HG03457 (cell line): Measurements from ENCODE around the gene LAMA3.

Experiments used
- ATAC-seq: cut with Tn5 transposase; IDR thresholded peaks from one replicate; pipeline ENCODE4 v1.9.1; 2021; ENCODE audit warnings: moderate number of reproducible peaks; ENCODE audit not compliant: unreplicated experiment

Gene LAMA3

DNA sequence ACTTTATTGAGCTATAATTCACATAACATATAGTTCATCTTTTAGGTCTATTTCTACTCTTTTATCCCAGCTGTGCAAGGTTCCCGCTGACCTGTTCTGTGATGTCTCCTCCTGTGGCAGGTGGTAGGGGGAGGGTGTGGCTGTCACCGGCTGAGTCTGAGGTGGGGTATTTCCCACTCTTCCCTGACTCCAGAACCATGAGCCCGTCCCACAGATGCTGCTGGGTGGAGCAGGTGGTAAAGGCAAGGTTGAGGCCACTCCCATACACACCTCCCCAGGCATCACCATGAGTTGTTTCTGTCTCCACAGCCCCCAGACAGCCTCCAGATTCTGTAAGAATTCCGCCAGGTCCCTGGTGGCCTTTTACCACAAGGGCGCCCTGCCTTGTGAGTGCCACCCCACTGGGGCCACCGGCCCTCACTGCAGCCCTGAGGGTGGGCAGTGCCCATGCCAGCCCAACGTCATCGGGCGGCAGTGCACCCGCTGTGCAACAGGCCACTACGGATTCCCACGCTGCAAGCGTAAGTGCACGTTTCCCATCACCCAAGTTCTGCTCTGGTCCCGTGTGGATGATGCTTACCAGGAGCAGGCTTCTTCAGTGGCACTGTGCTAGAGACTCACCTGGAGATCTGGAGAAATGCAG lies 156.9 kb downstream of the LAMA3 start:
- no peak for ATAC-seq

DNA sequence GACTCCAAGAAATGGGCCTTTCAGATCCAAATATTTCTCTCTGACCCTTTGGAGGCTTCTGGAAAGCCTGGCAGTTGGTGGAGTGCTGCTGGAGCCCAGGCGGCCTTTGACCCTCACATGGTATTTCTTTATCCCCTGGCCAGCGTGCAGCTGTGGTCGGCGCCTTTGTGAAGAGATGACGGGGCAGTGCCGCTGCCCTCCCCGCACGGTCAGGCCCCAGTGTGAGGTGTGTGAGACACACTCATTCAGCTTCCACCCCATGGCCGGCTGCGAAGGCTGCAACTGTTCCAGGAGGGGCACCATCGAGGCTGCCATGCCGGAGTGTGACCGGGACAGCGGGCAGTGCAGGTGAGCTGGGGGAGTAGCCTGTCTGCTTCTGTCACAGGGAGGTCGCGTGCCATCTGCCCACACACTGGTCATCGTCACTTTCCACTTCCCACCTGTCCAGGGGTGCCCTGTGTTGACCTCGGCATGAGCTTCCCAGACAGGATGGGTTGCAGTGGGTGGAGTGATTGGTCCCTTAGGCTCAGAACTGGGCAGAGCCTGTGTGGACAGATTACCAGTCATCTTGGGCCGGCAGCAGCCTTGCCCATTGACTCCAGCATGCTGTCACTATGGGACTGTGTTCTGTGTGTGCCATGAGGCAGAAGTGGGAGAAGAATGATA lies 158.2 kb downstream of the LAMA3 start:
- no peak for ATAC-seq

GRCh38 chr18:23849141-23849540 lies 159.9 kb downstream of the LAMA3 start:
- ATAC-seq = no peak

- ATAC-seq = no peak
Observed at GRCh38 chr18:23850215-23850614, 161.0 kb downstream of the LAMA3 start.

DNA sequence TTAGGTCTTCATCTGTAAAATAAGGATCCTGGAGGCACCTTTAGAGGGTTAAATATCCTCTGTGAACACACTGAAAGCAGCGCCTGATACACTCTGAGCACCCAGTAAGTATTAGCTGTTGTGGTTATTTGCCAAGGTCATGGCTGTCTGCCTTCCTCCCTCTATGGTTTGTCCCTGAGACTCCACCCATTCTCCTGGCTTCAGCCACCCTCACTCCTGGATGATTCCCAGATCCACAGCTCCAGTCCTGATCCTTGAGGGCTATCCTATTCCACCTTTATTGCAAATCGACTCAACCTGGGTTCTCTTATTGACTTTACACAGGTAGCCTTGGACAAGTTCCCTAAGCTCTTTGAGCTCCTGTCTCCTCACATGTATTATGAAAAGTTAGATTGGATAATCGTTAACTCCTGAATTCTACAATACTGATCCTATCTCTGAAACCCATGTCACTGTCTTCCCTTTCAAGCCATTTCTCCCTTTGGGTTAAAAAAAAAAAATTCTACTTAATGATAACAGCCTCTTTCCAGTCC lies 162.3 kb downstream of the LAMA3 start:
- no peak for ATAC-seq

DNA sequence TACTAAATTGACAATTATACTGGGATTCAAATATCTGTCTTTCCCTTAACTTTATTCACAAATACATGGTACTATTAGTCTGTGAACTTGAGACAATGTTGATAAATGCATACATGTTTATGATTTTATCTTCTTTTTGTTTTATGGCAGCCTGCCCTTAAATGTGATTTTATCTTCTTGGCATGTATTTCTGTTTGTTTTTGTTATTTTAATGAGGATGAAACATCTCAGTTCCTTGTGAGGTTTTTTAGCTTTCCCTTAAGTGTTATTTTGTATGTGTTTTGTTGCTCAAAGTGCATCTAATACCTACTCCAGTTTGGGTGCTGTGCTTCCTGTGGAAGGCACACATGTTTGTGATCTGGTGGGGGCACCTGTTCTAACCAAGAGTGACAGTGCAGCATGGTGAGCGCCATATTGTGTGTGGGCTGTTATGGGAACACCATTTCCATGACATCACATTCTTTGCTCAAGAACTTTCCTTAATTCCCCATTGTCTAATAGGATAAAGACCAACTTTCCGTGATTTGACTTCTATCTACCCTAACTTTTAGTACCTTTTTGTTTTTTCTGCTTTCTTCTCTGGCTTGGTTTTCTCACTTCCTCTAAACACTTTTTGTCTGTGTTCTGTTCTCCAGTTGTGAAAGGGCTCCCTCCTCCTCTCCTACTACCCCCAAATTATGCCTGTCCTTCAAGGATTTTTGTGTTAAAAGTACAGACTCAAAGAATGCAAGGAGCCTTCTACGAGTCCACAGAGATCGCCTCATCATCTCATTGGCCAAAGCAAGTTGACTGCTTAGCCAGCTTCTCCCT lies 163.2 kb downstream of the LAMA3 start:
- no peak for ATAC-seq

DNA sequence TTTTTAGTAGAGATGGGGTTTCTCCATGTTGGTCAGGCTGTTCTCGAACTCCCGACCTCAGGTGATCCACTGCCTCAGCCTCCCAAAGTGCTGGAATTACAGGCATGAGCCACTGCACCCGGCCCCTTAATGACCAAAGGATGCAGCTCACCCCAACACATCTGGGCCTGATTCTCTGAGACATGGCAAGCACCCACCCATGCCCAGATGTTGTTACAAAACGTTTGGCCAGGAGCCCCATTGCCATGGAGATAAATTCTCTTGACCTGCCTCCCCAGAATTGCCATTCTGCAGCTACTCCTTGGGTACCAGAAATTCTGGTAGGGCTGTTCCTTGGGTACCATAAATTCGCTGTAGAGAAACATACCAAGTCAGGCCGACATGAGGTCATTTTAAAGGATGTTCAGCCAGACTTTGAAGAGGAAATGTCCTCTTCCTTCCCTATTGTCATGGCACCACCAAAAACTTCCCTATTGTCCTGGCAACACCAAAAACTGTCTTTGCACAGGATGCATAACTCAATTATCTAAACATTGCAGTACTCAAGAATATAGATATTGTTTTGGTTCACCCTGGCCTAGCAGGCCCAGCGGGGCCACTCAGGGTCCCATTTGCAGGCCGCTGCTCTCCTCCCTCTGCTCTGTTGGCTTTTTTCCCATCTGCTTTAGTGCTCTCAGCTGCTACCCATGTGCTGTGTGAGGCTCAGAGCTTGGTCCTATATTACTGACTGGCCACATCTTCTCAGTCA lies 164.4 kb downstream of the LAMA3 start:
- no peak for ATAC-seq

- ATAC-seq = no peak
Observed at GRCh38 chr18:23855721-23856120, 166.5 kb downstream of the LAMA3 start.

DNA sequence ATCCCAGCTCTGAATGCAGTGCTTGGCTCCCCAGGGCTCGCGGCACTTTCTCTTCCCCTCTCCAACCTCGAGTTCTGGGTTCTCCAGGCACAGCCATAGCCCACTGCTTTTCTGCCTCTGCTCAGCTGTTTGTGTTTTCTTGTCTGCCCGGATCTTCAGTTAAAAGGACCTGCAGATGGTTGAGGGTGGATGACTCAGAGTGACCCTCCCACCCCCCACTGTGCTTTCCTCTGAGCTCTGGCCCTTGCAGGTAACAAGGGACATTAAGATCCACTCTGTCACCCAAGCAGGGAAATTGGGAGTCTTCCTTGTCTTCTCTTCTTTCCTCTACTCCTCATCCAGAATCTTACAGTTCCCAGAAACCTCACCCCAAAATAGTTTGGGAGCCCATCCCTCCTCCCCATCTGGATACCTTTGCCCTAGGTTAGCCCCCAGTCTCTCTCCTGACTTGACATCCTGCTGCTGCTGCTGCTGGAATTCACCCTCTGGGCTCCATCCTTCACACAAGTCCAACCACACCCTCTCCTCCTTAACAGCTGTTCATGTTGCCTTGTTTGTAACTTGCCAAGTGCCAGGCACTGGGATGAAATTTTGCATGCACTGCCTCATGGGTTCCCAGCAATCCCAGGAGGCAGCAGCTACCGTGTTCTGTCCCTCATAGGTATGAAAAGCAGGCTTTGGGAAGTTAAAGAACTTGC lies 167.4 kb downstream of the LAMA3 start:
- no peak for ATAC-seq

GRCh38 chr18:23857164-23857552 lies 167.9 kb downstream of the LAMA3 start:
- no peak for ATAC-seq

- ATAC-seq = no peak
Observed at GRCh38 chr18:23857756-23858155, 168.5 kb downstream of the LAMA3 start.

GRCh38 chr18:23859466-23860336 lies 170.4 kb downstream of the LAMA3 start:
- ATAC-seq = no peak

DNA sequence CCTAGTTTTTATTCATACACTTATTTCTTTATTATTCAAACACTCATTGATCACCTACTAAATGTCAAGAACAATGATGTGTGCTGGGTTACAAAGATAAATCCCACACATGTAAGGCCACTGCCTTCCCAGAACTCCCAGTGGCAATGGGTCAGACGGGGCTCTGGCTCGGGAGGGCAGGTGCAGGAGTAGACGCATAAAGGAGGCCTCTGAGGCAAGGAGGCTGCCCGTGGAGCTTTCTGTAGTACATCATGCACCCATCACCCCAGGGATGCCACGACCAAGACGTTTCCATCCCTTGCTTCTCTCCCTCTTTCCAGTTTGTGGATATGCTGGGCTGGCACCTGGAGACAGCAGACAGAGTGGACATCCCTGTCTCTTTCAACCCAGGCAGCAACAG lies 172.1 kb downstream of the LAMA3 start:
- no peak for ATAC-seq

DNA sequence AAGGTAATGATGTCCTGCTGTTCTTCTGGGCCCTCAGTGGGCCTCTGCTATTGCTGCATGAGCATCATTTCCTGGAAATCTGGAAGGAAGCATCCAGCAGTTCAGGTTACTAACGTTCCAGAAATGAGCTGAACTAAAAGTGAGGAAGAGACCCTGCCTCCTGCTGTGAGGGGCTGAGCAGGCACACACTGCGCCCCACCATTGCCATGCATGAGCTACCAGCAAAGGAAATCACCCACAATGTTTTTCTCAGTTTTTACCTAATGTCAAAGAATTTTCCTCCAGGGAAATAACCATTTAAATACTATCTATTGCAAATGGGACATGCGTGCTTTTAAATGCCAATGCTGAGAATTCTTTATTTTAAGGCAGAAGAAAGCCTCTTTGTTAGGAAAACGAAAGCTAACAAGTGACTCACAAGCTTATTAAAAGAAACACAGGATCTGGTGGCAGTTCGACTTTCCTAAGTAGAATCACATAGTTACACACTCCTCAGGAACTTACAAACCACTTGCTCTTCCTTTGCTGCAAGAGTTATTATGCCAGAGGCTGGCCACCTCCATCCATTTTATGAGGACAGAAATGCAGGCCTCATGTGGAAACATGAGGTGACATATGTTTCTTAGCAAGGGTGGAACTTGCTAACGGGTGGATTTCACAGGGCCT lies 172.7 kb downstream of the LAMA3 start:
- no peak for ATAC-seq

GRCh38 chr18:23864624-23865023 lies 175.4 kb downstream of the LAMA3 start:
- ATAC-seq = no peak

DNA sequence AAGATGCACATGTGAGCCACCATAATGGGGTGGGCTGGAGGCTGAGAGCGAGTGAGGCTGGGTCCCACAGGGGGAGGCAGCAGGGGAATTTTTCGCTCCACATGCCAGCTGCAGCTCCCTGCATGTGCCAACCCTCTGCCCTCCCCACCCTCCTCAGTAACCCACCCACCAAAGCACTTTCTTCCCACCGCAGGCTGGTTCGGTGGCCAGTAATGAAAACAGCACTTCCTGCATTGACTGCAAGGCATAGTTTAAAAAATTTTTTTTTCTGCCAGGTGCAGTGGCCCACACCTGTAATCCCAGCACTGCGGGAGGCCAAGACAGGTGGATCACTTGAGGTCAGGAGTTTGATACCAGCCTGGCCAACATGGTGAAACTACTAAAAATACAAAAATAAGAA lies 177.8 kb downstream of the LAMA3 start:
- no peak for ATAC-seq

- no peak for ATAC-seq
Observed at GRCh38 chr18:23868136-23868785, 179.0 kb downstream of the LAMA3 start.

DNA sequence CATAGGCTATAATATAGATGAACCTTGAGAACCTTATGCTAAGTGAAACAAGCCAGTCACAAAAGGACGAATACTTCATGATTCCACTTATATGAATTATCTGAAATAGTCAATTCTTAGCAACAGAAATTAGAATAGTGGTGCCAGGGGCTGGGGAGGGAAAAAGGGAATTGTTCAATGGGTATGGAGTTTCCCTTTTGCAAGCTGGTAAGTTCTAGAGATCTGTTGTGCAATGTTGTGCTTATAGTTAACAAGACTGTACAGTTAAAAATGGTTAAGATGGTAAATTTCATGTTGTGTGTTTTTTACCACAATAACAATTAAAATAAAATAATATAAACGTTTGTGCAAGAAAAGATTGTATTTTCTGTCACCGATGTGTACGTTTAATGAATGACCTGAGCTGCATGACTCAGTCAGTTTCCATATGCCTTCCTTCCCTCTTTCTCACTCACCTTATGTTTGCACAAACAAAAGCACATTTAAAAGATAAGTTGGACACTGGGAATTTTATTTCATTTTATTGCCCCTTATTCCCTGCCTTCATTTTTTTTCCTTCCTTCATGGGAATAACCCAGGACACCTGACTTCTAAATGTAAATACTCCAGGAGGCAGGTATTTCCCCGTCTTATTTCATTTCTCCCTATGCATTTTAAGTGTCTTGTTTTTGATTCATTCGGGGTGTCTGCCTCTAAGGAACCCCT lies 181.6 kb downstream of the LAMA3 start:
- ATAC-seq = no peak
